GM19467 (cell line): ENCODE measurements around the gene ITGB5.
A peak's percentile ranks its signal among the peaks of the same experiment; 100 is the strongest.
"Not testable (repeated sequence)": the region's sequence is repeated elsewhere in the genome, so short reads cannot be mapped to it uniquely, and the experiment has no call there.

ENCODE experiments used
- ATAC-seq: cut with Tn5 transposase; IDR thresholded peaks from one replicate; pipeline ENCODE4 v1.9.1; 2021; ENCODE audit warnings: mild to moderate bottlenecking, moderate library complexity; ENCODE audit not compliant: unreplicated experiment

ITGB5 gene

GRCh38 chr3:124838963-124839362 lies 48.2 kb downstream of the ITGB5 start:
- ATAC-seq: no peak

GRCh38 chr3:124837730-124838186 lies 49.4 kb downstream of the ITGB5 start:
- no peak for ATAC-seq

GRCh38 chr3:124837065-124837464 lies 50.1 kb downstream of the ITGB5 start:
- no peak for ATAC-seq

GRCh38 chr3:124836448-124836847 lies 50.7 kb downstream of the ITGB5 start:
- ATAC-seq: no peak

GRCh38 chr3:124834723-124835718 lies 52.1 kb downstream of the ITGB5 start:
- peak; percentile 93 for ATAC-seq

GRCh38 chr3:124833710-124834332 lies 53.3 kb downstream of the ITGB5 start:
- no peak for ATAC-seq

- no peak for ATAC-seq
Measured at GRCh38 chr3:124832782-124833709, 54.1 kb downstream of the ITGB5 start.

- no peak for ATAC-seq
Measured at GRCh38 chr3:124831628-124832199, 55.5 kb downstream of the ITGB5 start.

- no peak for ATAC-seq
Measured at GRCh38 chr3:124829819-124830554, 57.2 kb downstream of the ITGB5 start.

- no peak for ATAC-seq
Measured at GRCh38 chr3:124829178-124829818, 57.9 kb downstream of the ITGB5 start.

GRCh38 chr3:124827476-124828206 lies 59.5 kb downstream of the ITGB5 start:
- not testable (repeated sequence) for ATAC-seq

GRCh38 chr3:124826703-124827102 lies 60.5 kb downstream of the ITGB5 start:
- ATAC-seq: no peak

- ATAC-seq: no peak
Measured at GRCh38 chr3:124824286-124824915, 62.8 kb downstream of the ITGB5 start.

- ATAC-seq: no peak
Measured at GRCh38 chr3:124823648-124824047, 63.5 kb downstream of the ITGB5 start.

- ATAC-seq: no peak
Measured at GRCh38 chr3:124823206-124823605, 64.0 kb downstream of the ITGB5 start.

GRCh38 chr3:124821356-124821755 lies 65.8 kb downstream of the ITGB5 start:
- ATAC-seq: no peak

- no peak for ATAC-seq
Measured at GRCh38 chr3:124818398-124819091, 68.6 kb downstream of the ITGB5 start.

- no peak for ATAC-seq
Measured at GRCh38 chr3:124817079-124817478, 70.1 kb downstream of the ITGB5 start.
